MM.1S (cell line): ENCODE results near the gene WDR90.

ENCODE experiments used
- DNase-seq: peaks from one replicate; pipeline ENCODE4 v3.0.0-alpha.2; 2015
- H2AFZ ChIP-seq: fragments of 300-600 bp; sonication (generic); 2 replicates; pipeline ENCODE4 v1.6.0; 2016; ENCODE audit warnings: antibody characterized with exemption, low read length
- H3F3A ChIP-seq: fragments of 300-600 bp; sonication (generic); 2 replicates; pipeline ENCODE4 v1.6.1; 2016; ENCODE audit warnings: mild to moderate bottlenecking, antibody characterized with exemption, low read length, moderate library complexity, mixed read lengths; ENCODE audit not compliant: insufficient read depth
- H3K27ac ChIP-seq: fragments of 300-600 bp; sonication (generic); 2 replicates; pipeline ENCODE4 v1.5.1; 2016; ENCODE audit warnings: mild to moderate bottlenecking, low read length
- H3K27me3 ChIP-seq: fragments of 300-600 bp; sonication (generic); replicated peaks from 2 replicates; pipeline ENCODE4 v1.6.0; 2016; ENCODE audit warnings: low read length; ENCODE audit not compliant: insufficient read depth
- H3K36me3 ChIP-seq: fragments of 300-600 bp; sonication (generic); replicated peaks from 2 replicates; pipeline ENCODE4 v1.6.1; 2016; ENCODE audit warnings: mild to moderate bottlenecking, low read length, mixed read lengths; ENCODE audit not compliant: insufficient read depth
- H3K4me1 ChIP-seq: fragments of 300-600 bp; sonication (generic); 2 replicates; pipeline ENCODE4 v1.6.1; 2016; ENCODE audit warnings: low read length, mixed read lengths
- H3K4me2 ChIP-seq: fragments of 300-600 bp; sonication (generic); 2 replicates; pipeline ENCODE4 v1.6.0; 2016; ENCODE audit warnings: low read depth, low read length
- H3K4me3 ChIP-seq: fragments of 300-600 bp; sonication (generic); 2 replicates; pipeline ENCODE4 v1.5.1; 2016; ENCODE audit warnings: low read length, mixed read lengths
- H3K79me2 ChIP-seq: fragments of 300-600 bp; sonication (generic); 2 replicates; pipeline ENCODE4 v1.6.1; 2016; ENCODE audit warnings: mixed run types, low read length, mixed read lengths
- H3K9ac ChIP-seq: fragments of 300-600 bp; sonication (generic); 2 replicates; pipeline ENCODE4 v1.6.1; 2016; ENCODE audit warnings: low read length, mixed read lengths
- H3K9me2 ChIP-seq: fragments of 300-600 bp; sonication (generic); replicated peaks from 2 replicates; pipeline ENCODE4 v1.6.1; 2016; ENCODE audit warnings: mild to moderate bottlenecking, low read length, mixed read lengths; ENCODE audit not compliant: insufficient read depth
- H3K9me3 ChIP-seq: fragments of 300-600 bp; sonication (generic); replicated peaks from 2 replicates; pipeline ENCODE4 v1.6.1; 2016; ENCODE audit warnings: mild to moderate bottlenecking, low read length, mixed read lengths; ENCODE audit not compliant: insufficient read depth
- H4K20me1 ChIP-seq: fragments of 300-600 bp; sonication (generic); 2 replicates; pipeline ENCODE4 v1.6.1; 2016; ENCODE audit warnings: mild to moderate bottlenecking, low read length, moderate library complexity, mixed read lengths; ENCODE audit not compliant: insufficient read depth
- EZH2 ChIP-seq: fragments of 300-600 bp; sonication (generic); optimal IDR thresholded peaks from 2 replicates; pipeline ENCODE3; 2017; ENCODE audit warnings: low read depth, mild to moderate bottlenecking, antibody characterized with exemption, low read length, mixed read lengths
- EZH2phosphoT487 ChIP-seq: fragments of 300-600 bp; sonication (generic); IDR thresholded peaks from 2 replicates; pipeline ENCODE4 v1.6.1; 2018; ENCODE audit warnings: antibody characterized with exemption, low read length
- TF ChIP-seq, protein P1 (sequence below): fragments of 300-600 bp; sonication (generic); IDR thresholded peaks from 2 replicates; pipeline ENCODE4 v1.5.1; 2016; ENCODE audit warnings: antibody characterized with exemption, low read length, mixed read lengths

WDR90 gene

DNA sequence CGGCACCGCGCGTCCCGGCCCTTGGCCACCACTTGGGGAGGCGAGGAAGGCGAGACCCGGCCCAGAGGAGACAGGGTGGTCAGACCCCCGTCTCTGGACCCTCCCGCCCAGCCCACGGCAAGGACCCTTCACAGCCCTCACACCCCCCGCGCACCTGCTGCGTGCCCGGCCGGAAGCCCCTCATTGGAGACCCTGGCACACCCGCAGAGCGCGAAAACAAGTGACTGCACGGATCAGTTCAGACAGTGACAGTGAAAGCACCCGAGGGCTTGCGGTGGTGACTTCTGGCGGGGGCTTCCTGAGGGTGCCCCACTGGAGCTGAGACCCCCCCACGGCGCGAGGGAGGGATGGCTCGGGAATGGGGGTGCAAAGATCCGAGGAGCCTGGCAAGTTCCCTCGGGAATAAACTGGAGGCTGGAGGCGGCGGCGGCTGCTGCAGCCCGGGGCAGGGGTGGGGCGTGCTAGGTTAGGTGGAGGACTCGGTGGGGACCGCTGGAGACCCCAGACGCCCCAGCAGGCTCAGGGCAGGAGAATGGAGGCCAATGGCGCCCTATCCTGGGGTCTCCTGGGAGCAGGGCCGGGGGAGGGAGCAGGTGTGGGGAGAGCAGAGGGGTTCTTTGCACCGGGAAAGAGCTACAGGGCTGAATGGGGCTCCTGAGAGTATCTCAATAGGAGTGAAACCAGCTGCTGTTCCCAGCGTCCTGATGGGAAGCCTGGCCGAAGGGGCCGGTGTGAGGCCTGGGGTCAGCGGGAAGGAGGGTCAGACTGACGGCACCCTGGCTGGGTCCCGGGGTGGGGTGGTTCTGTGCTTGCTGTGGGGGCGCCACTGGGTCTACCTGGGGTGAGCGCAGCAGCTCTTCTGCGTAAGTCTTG, 57.3 kb downstream of the WDR90 start:
- no peak for TF ChIP-seq EZH2
- no peak for TF ChIP-seq EZH2phosphoT487
- TF ChIP-seq, protein P1, sequence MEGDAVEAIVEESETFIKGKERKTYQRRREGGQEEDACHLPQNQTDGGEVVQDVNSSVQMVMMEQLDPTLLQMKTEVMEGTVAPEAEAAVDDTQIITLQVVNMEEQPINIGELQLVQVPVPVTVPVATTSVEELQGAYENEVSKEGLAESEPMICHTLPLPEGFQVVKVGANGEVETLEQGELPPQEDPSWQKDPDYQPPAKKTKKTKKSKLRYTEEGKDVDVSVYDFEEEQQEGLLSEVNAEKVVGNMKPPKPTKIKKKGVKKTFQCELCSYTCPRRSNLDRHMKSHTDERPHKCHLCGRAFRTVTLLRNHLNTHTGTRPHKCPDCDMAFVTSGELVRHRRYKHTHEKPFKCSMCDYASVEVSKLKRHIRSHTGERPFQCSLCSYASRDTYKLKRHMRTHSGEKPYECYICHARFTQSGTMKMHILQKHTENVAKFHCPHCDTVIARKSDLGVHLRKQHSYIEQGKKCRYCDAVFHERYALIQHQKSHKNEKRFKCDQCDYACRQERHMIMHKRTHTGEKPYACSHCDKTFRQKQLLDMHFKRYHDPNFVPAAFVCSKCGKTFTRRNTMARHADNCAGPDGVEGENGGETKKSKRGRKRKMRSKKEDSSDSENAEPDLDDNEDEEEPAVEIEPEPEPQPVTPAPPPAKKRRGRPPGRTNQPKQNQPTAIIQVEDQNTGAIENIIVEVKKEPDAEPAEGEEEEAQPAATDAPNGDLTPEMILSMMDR: no peak

DNA sequence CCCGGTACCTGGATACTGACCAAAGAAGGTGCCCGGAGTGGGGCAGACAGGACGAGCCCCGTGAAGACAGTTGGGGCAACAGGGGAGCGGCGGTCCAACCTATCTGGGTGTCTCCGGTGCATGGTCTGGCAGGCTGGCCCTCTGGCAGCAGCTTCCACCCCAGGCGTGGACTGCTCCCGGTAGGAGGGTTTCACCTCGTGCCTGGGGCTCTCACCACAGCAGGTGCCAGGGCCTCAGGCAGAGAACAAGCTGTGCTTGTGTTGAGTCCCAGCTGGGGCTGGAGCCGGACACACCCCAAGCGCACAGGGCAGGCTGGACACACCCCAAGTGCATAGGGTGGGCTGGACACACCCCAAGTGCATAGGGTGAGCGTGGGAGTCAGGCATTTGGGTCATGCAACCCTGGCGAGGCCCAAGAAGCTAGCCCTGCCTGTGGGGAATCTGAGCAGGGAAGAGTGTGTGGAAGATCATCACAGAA, 57.9 kb downstream of the WDR90 start:
- no peaks in the 10 kb centered on the region for H3K4me1 ChIP-seq
- no peaks in the 10 kb centered on the region for H3F3A ChIP-seq
- no peaks in the 10 kb centered on the region for H3K9me2 ChIP-seq
- H3K4me2 ChIP-seq: no peak overlapping the region
- H3K79me2 ChIP-seq: no peaks in the 10 kb centered on the region
- H2AFZ ChIP-seq: no peak overlapping the region
- TF ChIP-seq EZH2 (no peak), EZH2phosphoT487 (no peak)
- TF ChIP-seq, protein P1: no peak
- H3K36me3 ChIP-seq: no peaks in the 10 kb centered on the region
- H3K27ac ChIP-seq: no peak overlapping the region
- DNase-seq: no peak
- peaks cover 75% of the 10 kb centered on the region for H3K27me3 ChIP-seq
- H3K4me3 ChIP-seq: no peak overlapping the region
- no peaks in the 10 kb centered on the region for H3K9me3 ChIP-seq
- no peaks in the 10 kb centered on the region for H4K20me1 ChIP-seq
- H3K9ac ChIP-seq: no peak overlapping the region

More for the DNA sequence above, 57.3 kb downstream of the WDR90 start:
- no peak for DNase-seq
- Histone ChIP-seq H3K36me3 (no peaks in the 10 kb centered on the region), H3F3A (no peaks in the 10 kb centered on the region), H3K79me2 (no peaks in the 10 kb centered on the region), H3K9ac (no peak overlapping the region), H4K20me1 (no peaks in the 10 kb centered on the region), H3K9me3 (no peaks in the 10 kb centered on the region), H3K27ac (no peak overlapping the region), H2AFZ (no peak overlapping the region), H3K4me1 (no peaks in the 10 kb centered on the region), H3K9me2 (no peaks in the 10 kb centered on the region), H3K27me3 (peaks cover 81% of the 10 kb centered on the region), H3K4me2 (no peak overlapping the region), H3K4me3 (no peak overlapping the region)

DNA sequence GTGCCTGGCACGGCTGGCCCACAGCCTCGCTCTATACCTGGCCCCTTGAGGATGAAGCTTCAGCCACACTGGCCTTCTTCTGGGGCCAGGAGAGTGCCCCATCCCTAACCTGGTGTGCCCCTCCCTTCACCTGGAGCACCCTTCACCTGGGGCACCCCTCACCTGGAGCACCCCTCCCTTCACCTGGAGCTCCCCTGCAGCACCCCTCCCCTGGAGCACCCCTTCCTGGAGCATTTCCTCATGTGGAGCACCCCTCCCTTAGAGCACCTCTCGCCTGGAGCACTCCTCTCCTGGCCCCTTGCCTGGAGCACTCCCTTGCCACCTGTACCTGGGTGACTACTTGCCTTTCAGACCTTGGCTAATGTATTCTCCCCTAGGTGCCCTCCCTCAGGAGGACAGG, 58.9 kb downstream of the WDR90 start:
- DNase-seq: no peak
- Histone ChIP-seq H2AFZ (no peak overlapping the region), H3K9ac (no peak overlapping the region), H3K4me2 (no peak overlapping the region), H3K79me2 (no peaks in the 10 kb centered on the region), H3F3A (no peaks in the 10 kb centered on the region), H3K27ac (no peak overlapping the region), H3K4me3 (no peak overlapping the region), H4K20me1 (no peaks in the 10 kb centered on the region), H3K9me2 (no peaks in the 10 kb centered on the region), H3K4me1 (no peaks in the 10 kb centered on the region), H3K36me3 (no peaks in the 10 kb centered on the region), H3K27me3 (peaks cover 66% of the 10 kb centered on the region), H3K9me3 (no peaks in the 10 kb centered on the region)
- TF ChIP-seq EZH2: no peak
- TF ChIP-seq, protein P1: no peak
